Airway epithelial cell (primary cell): ENCODE results near the gene PAIP2B. TPM values are rescaled to one million over a fixed set of nuclear protein-coding genes. Genes with fewer than 3 reads are reported as not detected.

Experiments used
- total RNA-seq: library from RNA; depleted of rRNA; stranded (reverse); fragments of >200 nt; gene quantifications from 2 replicates; pipeline ENCODE4 v1.2.3, GENCODE V29; 2015

The PAIP2B gene
- total RNA-seq: 5.0 and 5.9 TPM in 2 replicates

GRCh38 chr2:71226965-71227560 is at the start of gene PAIP2B:
Gene PAIP2B, minus strand, starts transcription at chr2:71227103. Its CDS starts 24,514 bp downstream, at chr2:71202589.

Other genes with a start within 250 kb of the PAIP2B start
- 0.28 TPM in 1 of 2 replicates, not detected in the other for gene ANKRD53, start 248.5 kb downstream of the PAIP2B start, total RNA-seq
- gene TEX261, start 232.2 kb downstream of the PAIP2B start, total RNA-seq: 20.3 and 31.9 TPM in 2 replicates
- 94.1 and 102 TPM in 2 replicates for gene NAGK, start 158.5 kb downstream of the PAIP2B start, total RNA-seq
- gene MCEE, start 96.9 kb downstream of the PAIP2B start, total RNA-seq: 6.8 and 7.0 TPM in 2 replicates
- 16.6 and 23.3 TPM in 2 replicates for gene MPHOSPH10, start 96.5 kb downstream of the PAIP2B start, total RNA-seq
- gene ZNF638, start 104.7 kb upstream of the PAIP2B start, total RNA-seq: 36.4 and 55.8 TPM in 2 replicates
- gene DYSF, start 226.5 kb upstream of the PAIP2B start, total RNA-seq: 7.0 and 7.2 TPM in 2 replicates